ENCODE data around the gene SLC22A8. TPM values are rescaled to one million over a fixed set of nuclear protein-coding genes. Genes with fewer than 3 reads are reported as not detected.
"Not testable (repeated sequence)": the region's sequence is repeated elsewhere in the genome, so short reads cannot be mapped to it uniquely, and the experiment has no call there.

SLC22A8 gene
- polyA plus RNA-seq, 1 experiment: not detected

- CTCF ChIA-PET: interaction anchor here (0.8 to 1.0 kb wide), 2 partner anchors 50 to 65 kb away, joined by 3 to 4 read pairs; no protein-coding TSS in a partner anchor
- peak; percentile 4 for DNase-seq (ENCODE audit: low read depth, low spot score)
- Histone ChIP-seq H3K9me3 (ENCODE audit: control insufficient read depth, insufficient read depth, low read length) (no peaks in the 10 kb centered on the region), H3K4me3 (ENCODE audit: low read depth, low read length) (no peak overlapping the region), H3K27ac (ENCODE audit: low read depth, low read length) (no peak overlapping the region), H3K27me3 (ENCODE audit: control insufficient read depth, insufficient read depth, low read length) (peaks cover 3% of the 10 kb centered on the region)
- POLR2A ChIA-PET: no interaction called here
- TF ChIP-seq, protein P1, sequence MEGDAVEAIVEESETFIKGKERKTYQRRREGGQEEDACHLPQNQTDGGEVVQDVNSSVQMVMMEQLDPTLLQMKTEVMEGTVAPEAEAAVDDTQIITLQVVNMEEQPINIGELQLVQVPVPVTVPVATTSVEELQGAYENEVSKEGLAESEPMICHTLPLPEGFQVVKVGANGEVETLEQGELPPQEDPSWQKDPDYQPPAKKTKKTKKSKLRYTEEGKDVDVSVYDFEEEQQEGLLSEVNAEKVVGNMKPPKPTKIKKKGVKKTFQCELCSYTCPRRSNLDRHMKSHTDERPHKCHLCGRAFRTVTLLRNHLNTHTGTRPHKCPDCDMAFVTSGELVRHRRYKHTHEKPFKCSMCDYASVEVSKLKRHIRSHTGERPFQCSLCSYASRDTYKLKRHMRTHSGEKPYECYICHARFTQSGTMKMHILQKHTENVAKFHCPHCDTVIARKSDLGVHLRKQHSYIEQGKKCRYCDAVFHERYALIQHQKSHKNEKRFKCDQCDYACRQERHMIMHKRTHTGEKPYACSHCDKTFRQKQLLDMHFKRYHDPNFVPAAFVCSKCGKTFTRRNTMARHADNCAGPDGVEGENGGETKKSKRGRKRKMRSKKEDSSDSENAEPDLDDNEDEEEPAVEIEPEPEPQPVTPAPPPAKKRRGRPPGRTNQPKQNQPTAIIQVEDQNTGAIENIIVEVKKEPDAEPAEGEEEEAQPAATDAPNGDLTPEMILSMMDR (IDR thresholded peaks at IDR 0.05; ENCODE audit: low read depth, low read length): no peak
These were observed 56.9 kb downstream of the SLC22A8 start for GRCh38 chr11:62958547-62959421.

DNA sequence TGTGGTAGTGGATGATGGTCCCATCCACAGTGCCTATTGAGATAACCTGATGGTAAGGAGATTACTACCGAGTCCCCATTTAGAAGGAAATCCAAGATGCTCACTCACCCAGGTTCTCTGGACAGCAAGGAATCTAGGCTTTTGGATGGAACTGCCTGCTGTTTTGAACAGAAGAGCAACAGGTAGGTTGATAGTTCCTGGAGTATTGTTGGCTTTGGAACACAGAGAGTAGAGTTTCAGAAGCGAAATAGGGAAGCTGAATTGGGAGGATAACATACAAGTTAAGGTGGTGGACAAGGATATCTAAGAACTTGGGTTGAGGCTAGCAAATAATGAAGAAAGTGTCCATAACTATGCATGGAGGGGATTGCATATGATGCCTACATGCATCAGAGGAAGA lies 58.5 kb downstream of the SLC22A8 start:
- no peak overlapping the region for H3K27ac ChIP-seq (ENCODE audit: low read depth, low read length)
- DNase-seq (ENCODE audit: low read depth, low spot score): no peak
- ChIA-PET CTCF (no interaction called here), POLR2A (no interaction called here)
- no peaks in the 10 kb centered on the region for H3K9me3 ChIP-seq (ENCODE audit: control insufficient read depth, insufficient read depth, low read length)
- no peak overlapping the region for H3K4me3 ChIP-seq (ENCODE audit: low read depth, low read length)
- H3K27me3 ChIP-seq (ENCODE audit: control insufficient read depth, insufficient read depth, low read length): peaks cover 3% of the 10 kb centered on the region
- TF ChIP-seq, protein P1 (IDR thresholded peaks at IDR 0.05; ENCODE audit: low read depth, low read length): no peak

DNA sequence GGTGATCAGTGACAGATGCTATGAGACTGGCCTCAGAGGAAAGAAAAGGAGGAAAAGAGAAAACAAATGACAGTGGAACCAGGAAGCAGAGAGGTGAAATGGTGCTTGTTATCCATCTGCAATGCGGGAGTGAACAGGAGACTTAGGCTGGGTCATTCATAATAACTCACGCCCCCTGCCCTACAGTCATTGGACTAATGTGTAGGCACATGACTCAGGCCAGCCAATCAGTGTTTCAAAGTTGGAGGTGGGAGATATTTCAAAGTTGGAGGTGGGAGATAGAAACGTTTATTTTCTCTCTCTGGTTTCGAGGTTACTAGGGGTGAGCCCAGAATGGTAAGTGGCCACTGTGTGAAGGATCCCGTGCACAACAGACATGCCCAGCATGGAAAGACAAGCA lies 61.2 kb downstream of the SLC22A8 start:
- DNase-seq (ENCODE audit: low read depth, low spot score): no peak
- Histone ChIP-seq H3K4me3 (ENCODE audit: low read depth, low read length) (no peak overlapping the region), H3K27me3 (ENCODE audit: control insufficient read depth, insufficient read depth, low read length) (peaks cover 3% of the 10 kb centered on the region), H3K9me3 (ENCODE audit: control insufficient read depth, insufficient read depth, low read length) (no peaks in the 10 kb centered on the region), H3K27ac (ENCODE audit: low read depth, low read length) (no peak overlapping the region)
- TF ChIP-seq, protein P1 (IDR thresholded peaks at IDR 0.05; ENCODE audit: low read depth, low read length): no peak
- CTCF ChIA-PET: no interaction called here
- POLR2A ChIA-PET: no interaction called here

DNA sequence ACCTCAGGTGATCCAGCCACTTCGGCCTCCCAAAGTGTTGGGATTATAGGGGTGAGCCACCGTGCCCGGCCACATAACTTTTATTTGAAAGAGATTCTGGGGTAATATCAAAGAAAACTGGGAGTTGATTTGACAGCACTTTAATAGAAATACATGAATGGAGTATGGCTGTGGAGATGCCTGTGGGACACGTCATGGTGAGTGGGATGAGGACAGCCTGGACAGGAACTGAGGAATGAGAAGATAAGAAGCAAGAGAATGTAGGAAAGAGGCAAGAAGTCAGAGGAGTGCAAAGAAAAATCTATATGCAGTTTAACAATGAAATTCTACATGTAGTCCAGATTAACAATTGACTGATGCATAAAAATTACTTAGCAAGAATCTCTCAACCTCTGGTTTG lies 61.8 kb downstream of the SLC22A8 start:
- TF ChIP-seq, protein P1 (IDR thresholded peaks at IDR 0.05; ENCODE audit: low read depth, low read length): no peak
- CTCF ChIA-PET: no interaction called here
- no peak for DNase-seq (ENCODE audit: low read depth, low spot score)
- H3K27ac ChIP-seq (ENCODE audit: low read depth, low read length): no peak overlapping the region
- H3K4me3 ChIP-seq (ENCODE audit: low read depth, low read length): no peak overlapping the region
- POLR2A ChIA-PET: no interaction called here
- H3K9me3 ChIP-seq (ENCODE audit: control insufficient read depth, insufficient read depth, low read length): no peaks in the 10 kb centered on the region
- H3K27me3 ChIP-seq (ENCODE audit: control insufficient read depth, insufficient read depth, low read length): peaks cover 6% of the 10 kb centered on the region

DNA sequence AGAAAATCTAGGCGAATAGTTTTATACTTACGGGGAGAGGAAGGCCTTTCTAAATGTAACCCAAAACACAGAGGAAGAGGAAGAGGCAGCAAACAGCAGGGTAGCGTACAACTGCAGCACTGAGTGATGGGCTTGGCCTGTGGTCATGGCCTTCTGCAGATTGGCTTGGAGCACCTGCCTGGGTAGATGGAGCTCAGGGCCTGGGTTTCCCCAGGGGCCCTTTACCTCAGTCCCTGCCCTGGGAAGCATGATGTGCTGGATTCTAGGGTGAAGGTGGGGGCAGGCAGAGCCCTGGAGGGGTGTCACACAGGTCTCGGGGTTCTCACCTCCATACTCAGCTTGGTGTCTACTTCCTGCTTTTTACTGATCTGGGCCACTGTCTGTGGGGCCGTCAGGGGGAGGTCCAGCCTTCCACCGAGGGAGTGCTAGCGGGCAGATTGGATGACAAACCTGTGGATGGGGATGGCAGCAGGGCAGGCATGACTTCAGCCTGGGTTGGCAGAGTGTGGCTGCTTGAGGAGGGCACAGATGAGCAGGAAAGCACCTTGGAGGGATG lies 66.8 kb downstream of the SLC22A8 start:
- POLR2A ChIA-PET: no interaction called here
- H3K27me3 ChIP-seq (ENCODE audit: control insufficient read depth, insufficient read depth, low read length): peaks cover 5% of the 10 kb centered on the region
- DNase-seq (ENCODE audit: low read depth, low spot score): no peak
- TF ChIP-seq, protein P1 (IDR thresholded peaks at IDR 0.05; ENCODE audit: low read depth, low read length): no peak
- H3K4me3 ChIP-seq (ENCODE audit: low read depth, low read length): no peak overlapping the region
- CTCF ChIA-PET: interaction anchor here (2.7 kb wide), 1 partner anchor 43 kb away, joined by 10 read pairs; no protein-coding TSS in a partner anchor
- H3K27ac ChIP-seq (ENCODE audit: low read depth, low read length): no peak overlapping the region
- H3K9me3 ChIP-seq (ENCODE audit: control insufficient read depth, insufficient read depth, low read length): no peaks in the 10 kb centered on the region

DNA sequence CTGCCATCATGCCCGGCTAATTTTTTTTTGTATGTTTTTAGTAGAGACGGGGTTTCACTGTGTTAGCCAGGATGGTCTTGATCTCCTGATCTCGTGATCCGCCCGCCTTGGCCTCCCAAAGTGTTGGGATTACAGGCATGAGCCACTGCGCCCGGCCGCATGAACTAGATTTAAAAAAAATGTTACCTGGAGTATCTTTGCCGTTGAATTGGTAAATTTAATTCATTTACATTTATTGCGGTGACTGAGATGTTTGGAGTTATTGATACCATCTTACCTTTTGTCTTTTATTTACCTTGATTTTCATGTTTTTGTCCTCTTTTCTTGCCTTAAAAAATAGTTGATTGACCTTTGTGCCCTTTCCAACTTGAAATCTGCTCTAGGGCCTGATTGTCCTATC lies 70.1 kb downstream of the SLC22A8 start:
- H3K27ac ChIP-seq (ENCODE audit: low read depth, low read length); POLR2A ChIA-PET; H3K4me3 ChIP-seq (ENCODE audit: low read depth, low read length); H3K9me3 ChIP-seq (ENCODE audit: control insufficient read depth, insufficient read depth, low read length); DNase-seq (ENCODE audit: low read depth, low spot score); CTCF ChIA-PET; H3K27me3 ChIP-seq (ENCODE audit: control insufficient read depth, insufficient read depth, low read length): not testable (repeated sequence)
